ENCODE data around the gene CARMIL1. TPM values are rescaled to one million over a fixed set of nuclear protein-coding genes. Genes with fewer than 3 reads are reported as not detected.

The CARMIL1 gene
- total and polyA plus RNA-seq, 3 experiments from 2014 or later: 1.8 to 2.9 TPM; not detected in 1

DNA sequence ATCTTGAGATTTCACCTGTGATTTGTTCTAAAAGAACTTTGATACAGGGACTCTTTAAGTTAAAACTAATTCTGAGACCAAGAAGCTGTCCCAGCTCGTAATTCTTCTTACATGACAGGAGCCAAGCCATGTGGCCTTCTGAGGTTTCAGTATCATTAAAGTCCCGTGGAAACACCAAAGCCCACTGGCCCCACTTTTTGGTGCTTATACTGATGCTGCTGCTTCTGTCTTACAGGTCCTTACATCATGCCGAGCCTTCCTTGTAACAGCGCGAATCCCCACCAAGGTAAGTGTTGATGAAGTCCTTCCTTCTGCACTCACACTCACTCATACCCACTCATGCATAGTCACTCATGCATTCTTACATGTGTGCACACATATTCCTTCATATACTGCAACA lies 140.7 kb downstream of the CARMIL1 start:
- Histone ChIP-seq H3K4me1 (ENCODE audit: insufficient read depth, low read length) (no peaks in the 10 kb centered on the region), H3K9me3 (ENCODE audit: low read length) (no peaks in the 10 kb centered on the region), H3K36me3 (ENCODE audit: insufficient read depth, low read length) (no peaks in the 10 kb centered on the region), H3K4me3 (ENCODE audit: low read length) (no peak overlapping the region), H3K27me3 (ENCODE audit: insufficient read depth, low read length, poor library complexity, severe bottlenecking) (no peaks in the 10 kb centered on the region), H3K27ac (ENCODE audit: low read depth, low read length) (no peak overlapping the region)
- Mint-ChIP-seq H3K27ac (peak overlapping the region in 1 of 8 donors; percentile 73), H3K4me1 (no peaks in the 10 kb centered on the region), H3K36me3 (peaks cover 0 to 7% (median 4%) of the 10 kb centered on the region in 3 donors), H3K4me3 (no peak overlapping the region), H3K27me3 (peaks cover 0 to 4% of the 10 kb centered on the region in 2 donors), H3K9me3 (peaks cover 0 to 2% (median 0%) of the 10 kb centered on the region in 5 donors)
- CTCF ChIA-PET: no interaction called here
- DNase-seq: no peak
- POLR2A ChIA-PET: no interaction called here

DNA sequence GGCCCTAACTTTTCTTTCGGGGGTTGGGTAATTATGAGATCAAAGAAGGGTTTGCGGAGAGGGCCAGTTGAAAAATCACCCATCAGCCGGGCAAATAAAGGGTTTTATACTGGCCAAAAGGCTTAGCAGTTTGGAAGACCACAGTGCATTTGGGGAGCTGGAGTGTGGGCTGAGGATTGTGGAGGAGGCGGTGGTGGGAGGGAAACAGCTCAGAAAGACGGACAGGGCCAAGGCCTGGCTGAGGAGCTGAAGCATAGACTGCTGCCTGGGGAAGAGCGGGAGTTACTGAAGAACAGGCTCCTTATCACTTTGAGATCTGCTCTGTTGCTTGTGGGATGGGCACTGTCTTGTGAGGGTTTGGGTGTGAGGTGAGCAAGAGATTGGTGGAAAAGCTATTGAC lies 144.2 kb downstream of the CARMIL1 start:
- no peaks in the 10 kb centered on the region for H3K4me1 ChIP-seq (ENCODE audit: insufficient read depth, low read length)
- POLR2A ChIA-PET: no interaction called here
- peaks cover 0 to 2% (median 0%) of the 10 kb centered on the region in 5 donors for H3K9me3 Mint-ChIP-seq
- no peak overlapping the region for H3K4me3 Mint-ChIP-seq
- H3K4me3 ChIP-seq (ENCODE audit: low read length): no peak overlapping the region
- peak overlapping the region in 1 of 8 donors; percentile 48 for H3K27ac Mint-ChIP-seq
- H3K4me1 Mint-ChIP-seq: no peaks in the 10 kb centered on the region
- no peak overlapping the region for H3K27ac ChIP-seq (ENCODE audit: low read depth, low read length)
- peaks cover 0 to 5% (median 0%) of the 10 kb centered on the region in 3 donors for H3K36me3 Mint-ChIP-seq
- peaks cover 0 to 2% of the 10 kb centered on the region in 2 donors for H3K27me3 Mint-ChIP-seq
- H3K36me3 ChIP-seq (ENCODE audit: insufficient read depth, low read length): no peaks in the 10 kb centered on the region
- no peaks in the 10 kb centered on the region for H3K27me3 ChIP-seq (ENCODE audit: insufficient read depth, low read length, poor library complexity, severe bottlenecking)
- H3K9me3 ChIP-seq (ENCODE audit: low read length): no peaks in the 10 kb centered on the region
- no peak for DNase-seq
- CTCF ChIA-PET: no interaction called here

DNA sequence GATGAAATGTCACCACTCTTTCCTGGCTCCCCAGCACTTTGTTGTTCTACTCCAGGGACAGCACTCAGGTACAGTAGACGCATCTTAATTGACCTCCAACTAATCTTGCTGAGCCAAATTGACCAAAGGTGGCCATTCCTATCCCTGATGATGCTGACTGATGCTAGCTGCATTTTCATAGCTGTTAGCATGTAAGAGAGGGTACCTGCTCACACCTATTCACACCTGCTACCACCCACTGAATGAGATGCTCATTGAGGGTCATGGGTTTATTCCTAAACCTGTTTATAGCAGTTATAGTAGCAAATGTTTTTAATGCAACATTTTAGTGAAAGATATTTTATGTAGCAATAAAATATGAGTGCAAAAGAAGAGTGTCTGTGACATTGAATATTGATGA lies 145.1 kb downstream of the CARMIL1 start:
- Mint-ChIP-seq H3K27me3 (no peaks in the 10 kb centered on the region), H3K4me1 (no peaks in the 10 kb centered on the region), H3K27ac (no peak overlapping the region), H3K9me3 (peaks cover 0 to 2% (median 0%) of the 10 kb centered on the region in 5 donors), H3K36me3 (peaks cover 0 to 5% (median 0%) of the 10 kb centered on the region in 3 donors), H3K4me3 (no peak overlapping the region)
- ChIA-PET CTCF (no interaction called here), POLR2A (no interaction called here)
- DNase-seq: no peak
- no peak overlapping the region for H3K4me3 ChIP-seq (ENCODE audit: low read length)
- no peaks in the 10 kb centered on the region for H3K4me1 ChIP-seq (ENCODE audit: insufficient read depth, low read length)
- no peak overlapping the region for H3K27ac ChIP-seq (ENCODE audit: low read depth, low read length)
- no peaks in the 10 kb centered on the region for H3K27me3 ChIP-seq (ENCODE audit: insufficient read depth, low read length, poor library complexity, severe bottlenecking)
- H3K36me3 ChIP-seq (ENCODE audit: insufficient read depth, low read length): no peaks in the 10 kb centered on the region
- no peaks in the 10 kb centered on the region for H3K9me3 ChIP-seq (ENCODE audit: low read length)

DNA sequence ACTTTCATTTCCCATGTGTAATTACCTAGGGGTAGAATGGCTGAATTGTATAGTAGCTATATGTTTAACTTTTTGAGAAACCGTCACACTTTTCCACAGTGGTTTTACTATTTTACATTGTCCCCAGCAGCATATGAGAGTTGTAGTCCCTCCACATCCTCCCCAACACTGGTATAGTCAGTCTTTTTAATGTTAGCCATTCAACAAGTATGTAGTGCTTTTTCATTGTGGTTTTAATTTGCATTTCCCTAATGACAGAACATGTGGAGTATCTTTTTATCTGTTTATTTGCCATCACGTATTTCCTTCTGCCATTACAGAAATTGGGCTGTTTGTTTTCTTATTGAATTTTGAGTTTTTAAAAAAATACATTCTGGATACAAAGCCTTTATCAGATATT lies 148.4 kb downstream of the CARMIL1 start:
- no peak for DNase-seq
- Histone ChIP-seq H3K4me1 (ENCODE audit: insufficient read depth, low read length) (no peaks in the 10 kb centered on the region), H3K4me3 (ENCODE audit: low read length) (no peak overlapping the region), H3K27ac (ENCODE audit: low read depth, low read length) (no peak overlapping the region), H3K9me3 (ENCODE audit: low read length) (no peaks in the 10 kb centered on the region), H3K27me3 (ENCODE audit: insufficient read depth, low read length, poor library complexity, severe bottlenecking) (no peaks in the 10 kb centered on the region), H3K36me3 (ENCODE audit: insufficient read depth, low read length) (no peaks in the 10 kb centered on the region)
- peaks cover 0 to 4% (median 0%) of the 10 kb centered on the region in 3 donors for H3K36me3 Mint-ChIP-seq
- H3K9me3 Mint-ChIP-seq: no peaks in the 10 kb centered on the region
- H3K27me3 Mint-ChIP-seq: peaks cover 0 to 3% of the 10 kb centered on the region in 2 donors
- ChIA-PET POLR2A (no interaction called here), CTCF (no interaction called here)
- H3K4me3 Mint-ChIP-seq: no peak overlapping the region
- H3K4me1 Mint-ChIP-seq: no peaks in the 10 kb centered on the region
- no peak overlapping the region for H3K27ac Mint-ChIP-seq

DNA sequence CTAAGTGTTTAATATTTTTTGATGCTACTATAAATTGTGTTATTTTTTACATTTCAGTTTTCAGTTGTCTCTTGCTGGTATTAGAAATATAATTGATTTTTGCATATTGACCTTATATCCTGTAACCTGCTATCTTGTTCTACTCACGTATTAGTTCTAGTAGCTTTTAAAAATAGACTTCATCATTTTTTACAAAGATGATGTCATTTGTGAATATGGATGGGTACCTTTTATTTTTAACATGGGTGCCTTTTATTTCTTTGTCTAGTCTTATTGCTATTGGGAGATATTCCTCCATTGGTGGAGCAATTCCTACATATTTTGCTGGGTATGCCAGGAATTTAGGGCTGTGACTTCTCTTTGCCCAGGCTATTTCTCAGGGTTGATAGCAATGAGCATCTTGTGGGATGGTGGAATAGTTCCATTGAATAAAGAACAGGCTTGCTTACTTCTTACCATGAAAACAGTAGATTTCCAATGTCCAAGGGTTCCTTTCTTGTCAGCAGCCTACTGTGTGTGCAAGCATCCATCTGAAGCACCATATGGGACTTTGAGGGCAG lies 149.7 kb downstream of the CARMIL1 start:
- DNase-seq: no peak
- H3K27ac ChIP-seq (ENCODE audit: low read depth, low read length): no peak overlapping the region
- H3K27me3 ChIP-seq (ENCODE audit: insufficient read depth, low read length, poor library complexity, severe bottlenecking): no peaks in the 10 kb centered on the region
- no peaks in the 10 kb centered on the region for H3K9me3 ChIP-seq (ENCODE audit: low read length)
- peaks cover 0 to 4% (median 0%) of the 10 kb centered on the region in 3 donors for H3K36me3 Mint-ChIP-seq
- ChIA-PET CTCF (no interaction called here), POLR2A (no interaction called here)
- no peak overlapping the region for H3K4me3 Mint-ChIP-seq
- H3K27me3 Mint-ChIP-seq: peaks cover 0 to 4% of the 10 kb centered on the region in 2 donors
- no peaks in the 10 kb centered on the region for H3K9me3 Mint-ChIP-seq
- H3K4me1 Mint-ChIP-seq: no peaks in the 10 kb centered on the region
- no peaks in the 10 kb centered on the region for H3K4me1 ChIP-seq (ENCODE audit: insufficient read depth, low read length)
- H3K27ac Mint-ChIP-seq: no peak overlapping the region
- H3K4me3 ChIP-seq (ENCODE audit: low read length): no peak overlapping the region
- H3K36me3 ChIP-seq (ENCODE audit: insufficient read depth, low read length): no peaks in the 10 kb centered on the region

DNA sequence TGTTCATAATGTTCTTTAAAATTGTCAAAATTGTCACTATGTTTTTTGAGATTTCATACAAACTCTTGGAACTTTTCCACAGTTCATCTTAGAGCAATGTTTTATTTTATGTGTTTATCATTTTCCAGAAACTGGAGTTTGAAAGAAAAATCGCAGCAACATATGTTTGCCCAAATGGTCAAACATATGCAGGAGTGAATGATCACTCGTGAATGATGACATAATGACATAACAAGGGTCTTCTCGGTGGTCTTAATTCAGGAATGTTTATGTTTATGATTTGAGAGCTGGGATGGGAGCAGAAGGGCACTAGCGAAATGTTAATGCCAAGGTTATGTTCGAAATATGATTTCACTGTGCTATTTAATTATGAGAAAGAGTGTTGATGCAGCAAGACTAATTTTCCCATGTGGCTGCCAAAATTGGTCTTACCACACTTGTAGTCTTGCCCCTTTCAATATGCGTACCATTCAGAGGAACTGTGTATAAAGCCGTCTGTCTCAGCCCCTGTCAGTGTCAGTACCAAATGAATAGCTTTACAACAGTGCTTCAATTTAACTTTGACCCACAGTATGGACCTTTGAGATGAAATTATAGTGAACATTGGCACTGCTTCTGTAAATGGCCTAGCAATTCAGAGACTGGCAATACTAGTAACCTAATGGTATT lies 152.3 kb downstream of the CARMIL1 start:
- H3K4me1 ChIP-seq (ENCODE audit: insufficient read depth, low read length): no peaks in the 10 kb centered on the region
- no peaks in the 10 kb centered on the region for H3K36me3 ChIP-seq (ENCODE audit: insufficient read depth, low read length)
- CTCF ChIA-PET: no interaction called here
- H3K4me3 Mint-ChIP-seq: no peak overlapping the region
- no peaks in the 10 kb centered on the region for H3K4me1 Mint-ChIP-seq
- no peak overlapping the region for H3K27ac Mint-ChIP-seq
- H3K9me3 ChIP-seq (ENCODE audit: low read length): no peaks in the 10 kb centered on the region
- no peak for DNase-seq
- H3K27me3 ChIP-seq (ENCODE audit: insufficient read depth, low read length, poor library complexity, severe bottlenecking): no peaks in the 10 kb centered on the region
- peaks cover 0 to 1% (median 0%) of the 10 kb centered on the region in 3 donors for H3K36me3 Mint-ChIP-seq
- POLR2A ChIA-PET: no interaction called here
- H3K27me3 Mint-ChIP-seq: peaks cover 0 to 5% of the 10 kb centered on the region in 2 donors
- H3K9me3 Mint-ChIP-seq: no peaks in the 10 kb centered on the region
- H3K27ac ChIP-seq (ENCODE audit: low read depth, low read length): no peak overlapping the region
- H3K4me3 ChIP-seq (ENCODE audit: low read length): no peak overlapping the region

DNA sequence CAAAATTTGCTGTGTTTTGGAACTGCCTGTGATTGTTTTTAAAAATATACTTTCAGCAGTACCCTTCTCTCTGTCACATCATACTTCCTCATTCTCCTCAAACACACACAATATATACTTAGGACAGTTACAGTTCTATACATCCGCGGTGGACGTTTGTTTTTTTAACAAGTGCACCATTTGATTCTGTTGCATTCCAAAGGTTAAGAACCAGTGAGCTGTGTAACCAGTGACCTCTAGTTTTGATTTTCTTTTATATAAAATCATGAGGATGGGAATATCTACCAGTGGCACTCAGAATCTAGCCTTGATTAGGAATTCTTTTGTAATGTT lies 152.8 kb downstream of the CARMIL1 start:
- Histone ChIP-seq H3K4me1 (ENCODE audit: insufficient read depth, low read length) (no peaks in the 10 kb centered on the region), H3K27ac (ENCODE audit: low read depth, low read length) (no peak overlapping the region), H3K27me3 (ENCODE audit: insufficient read depth, low read length, poor library complexity, severe bottlenecking) (no peaks in the 10 kb centered on the region), H3K36me3 (ENCODE audit: insufficient read depth, low read length) (no peaks in the 10 kb centered on the region), H3K9me3 (ENCODE audit: low read length) (no peaks in the 10 kb centered on the region), H3K4me3 (ENCODE audit: low read length) (no peak overlapping the region)
- Mint-ChIP-seq H3K9me3 (no peaks in the 10 kb centered on the region), H3K4me3 (no peak overlapping the region), H3K36me3 (peaks cover 0 to 1% (median 0%) of the 10 kb centered on the region in 3 donors), H3K27me3 (peaks cover 0 to 5% of the 10 kb centered on the region in 2 donors), H3K4me1 (no peaks in the 10 kb centered on the region), H3K27ac (no peak overlapping the region)
- CTCF ChIA-PET: no interaction called here
- POLR2A ChIA-PET: no interaction called here
- no peak for DNase-seq

DNA sequence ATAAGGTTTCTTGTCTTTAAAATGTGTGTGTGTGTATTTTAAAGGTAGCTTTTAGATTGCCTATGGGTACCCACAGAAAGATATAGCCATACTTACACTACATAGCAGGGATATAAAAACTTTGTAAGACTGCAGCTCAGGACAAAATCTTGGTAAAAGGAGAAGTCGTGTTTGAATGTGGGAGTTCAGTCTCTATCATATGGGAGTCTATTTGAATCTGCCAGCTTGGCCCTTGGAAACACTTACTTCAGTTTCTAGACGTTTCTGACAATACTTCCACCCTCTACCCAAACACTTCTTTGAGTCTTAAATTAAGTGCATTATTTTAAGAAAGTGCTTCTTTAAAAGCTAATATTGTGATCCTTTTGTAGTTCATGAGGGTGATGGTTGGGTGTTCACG lies 155.7 kb downstream of the CARMIL1 start:
- no peaks in the 10 kb centered on the region for H3K27me3 ChIP-seq (ENCODE audit: insufficient read depth, low read length, poor library complexity, severe bottlenecking)
- H3K27ac ChIP-seq (ENCODE audit: low read depth, low read length): no peak overlapping the region
- Mint-ChIP-seq H3K9me3 (no peaks in the 10 kb centered on the region), H3K36me3 (no peaks in the 10 kb centered on the region), H3K27me3 (peaks cover 0 to 5% of the 10 kb centered on the region in 2 donors), H3K27ac (no peak overlapping the region), H3K4me3 (no peak overlapping the region), H3K4me1 (no peaks in the 10 kb centered on the region)
- CTCF ChIA-PET: no interaction called here
- DNase-seq: no peak
- no peaks in the 10 kb centered on the region for H3K36me3 ChIP-seq (ENCODE audit: insufficient read depth, low read length)
- POLR2A ChIA-PET: no interaction called here
- H3K4me1 ChIP-seq (ENCODE audit: insufficient read depth, low read length): no peaks in the 10 kb centered on the region
- H3K9me3 ChIP-seq (ENCODE audit: low read length): no peaks in the 10 kb centered on the region
- H3K4me3 ChIP-seq (ENCODE audit: low read length): no peak overlapping the region
